Hematopoietic multipotent progenitor cell treated with erythropoietin and hydrocortisone succinate and interleukin-3 and kit ligand, for 8 days (in vitro differentiated cells): Measurements from ENCODE around the gene ASPSCR1.
A peak's percentile ranks its signal among the peaks of the same experiment; 100 is the strongest.

Source experiments
- DNase-seq: peaks from one replicate; pipeline ENCODE4 v3.0.0-alpha.2; 2015

Gene ASPSCR1

GRCh38 chr17:81942167-81942553 lies 35.3 kb upstream of the ASPSCR1 start:
- no peak for DNase-seq

- no peak for DNase-seq
These were observed 32.6 kb upstream of the ASPSCR1 start for GRCh38 chr17:81944858-81945257.

GRCh38 chr17:81947189-81947588 lies 30.2 kb upstream of the ASPSCR1 start, which contains the start of gene MYADML2:
MYADML2 (minus strand) TSS chr17:81947233; CDS start chr17:81941741, 5,492 bp downstream.
- no peak for DNase-seq

- no peak for DNase-seq
These were observed 28.6 kb upstream of the ASPSCR1 start for GRCh38 chr17:81948635-81949378.

- DNase-seq: no peak
These were observed 26.9 kb upstream of the ASPSCR1 start for GRCh38 chr17:81950501-81950900.

GRCh38 chr17:81951785-81952684 lies 25.4 kb upstream of the ASPSCR1 start:
- no peak for DNase-seq

GRCh38 chr17:81952792-81953228 lies 24.6 kb upstream of the ASPSCR1 start:
- no peak for DNase-seq

- DNase-seq: peak; percentile 63
These were observed 24.0 kb upstream of the ASPSCR1 start for GRCh38 chr17:81953443-81953842.

- DNase-seq: no peak
These were observed 23.0 kb upstream of the ASPSCR1 start for GRCh38 chr17:81954131-81955057.

GRCh38 chr17:81955058-81955681 lies 22.3 kb upstream of the ASPSCR1 start:
- no peak for DNase-seq

GRCh38 chr17:81955756-81956544 lies 21.5 kb upstream of the ASPSCR1 start:
- DNase-seq: no peak

- no peak for DNase-seq
These were observed 20.5 kb upstream of the ASPSCR1 start for GRCh38 chr17:81956607-81957589.

- DNase-seq: no peak
These were observed 19.6 kb upstream of the ASPSCR1 start for GRCh38 chr17:81957691-81958432.

GRCh38 chr17:81958633-81959342 lies 18.6 kb upstream of the ASPSCR1 start:
- DNase-seq: no peak

- DNase-seq: peak; percentile 48
These were observed 17.9 kb upstream of the ASPSCR1 start for GRCh38 chr17:81959362-81960129.

- no peak for DNase-seq
These were observed 17.1 kb upstream of the ASPSCR1 start for GRCh38 chr17:81960130-81960958.

- peak; percentile 32 for DNase-seq
These were observed 16.3 kb upstream of the ASPSCR1 start, which contains the start of gene NOTUM for GRCh38 chr17:81961087-81961511. NOTUM (minus strand) TSS chr17:81961187; CDS start chr17:81960909, 278 bp downstream.
